HG02852 (cell line): Measurements from ENCODE around the gene FAM13C.

Experiments used
- ATAC-seq: cut with Tn5 transposase; IDR thresholded peaks from one replicate; pipeline ENCODE4 v1.9.1; 2021; ENCODE audit warnings: mild to moderate bottlenecking, moderate library complexity; ENCODE audit not compliant: unreplicated experiment

Gene FAM13C

DNA sequence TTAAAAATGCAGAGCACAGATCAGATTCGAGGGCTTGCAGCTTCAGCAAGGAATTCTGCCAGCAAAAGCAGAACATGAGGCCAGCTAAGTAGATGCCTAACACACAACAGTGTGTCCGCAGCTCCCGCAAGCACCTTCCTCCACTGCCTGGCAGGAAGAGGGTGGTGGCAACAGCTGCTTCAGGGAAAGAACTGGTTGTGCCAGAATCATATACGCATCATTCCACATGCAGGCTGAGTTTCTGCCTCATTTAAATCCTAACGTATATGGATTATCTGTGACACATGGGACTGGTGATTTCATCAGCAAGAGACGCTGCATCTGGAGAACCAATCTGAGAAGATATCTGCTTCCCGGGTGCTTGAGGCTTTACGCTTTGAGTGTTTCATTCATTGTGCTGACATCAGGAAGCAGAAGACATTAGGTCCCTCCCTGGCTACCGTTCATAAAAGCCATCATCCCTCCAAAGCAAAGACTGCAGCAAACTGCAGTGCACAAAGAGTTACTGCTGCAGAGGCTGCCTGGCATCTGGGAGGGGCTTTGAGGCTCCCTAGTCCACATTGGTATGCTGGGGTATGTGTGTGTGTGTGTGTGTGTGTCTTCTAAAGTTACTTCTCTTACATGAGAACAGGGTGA lies 78.8 kb downstream of the FAM13C start:
- no peak for ATAC-seq

GRCh38 chr10:59281861-59282260 lies 80.5 kb downstream of the FAM13C start:
- ATAC-seq: no peak

- ATAC-seq: no peak
Observed at GRCh38 chr10:59279991-59280505, 82.3 kb downstream of the FAM13C start.

DNA sequence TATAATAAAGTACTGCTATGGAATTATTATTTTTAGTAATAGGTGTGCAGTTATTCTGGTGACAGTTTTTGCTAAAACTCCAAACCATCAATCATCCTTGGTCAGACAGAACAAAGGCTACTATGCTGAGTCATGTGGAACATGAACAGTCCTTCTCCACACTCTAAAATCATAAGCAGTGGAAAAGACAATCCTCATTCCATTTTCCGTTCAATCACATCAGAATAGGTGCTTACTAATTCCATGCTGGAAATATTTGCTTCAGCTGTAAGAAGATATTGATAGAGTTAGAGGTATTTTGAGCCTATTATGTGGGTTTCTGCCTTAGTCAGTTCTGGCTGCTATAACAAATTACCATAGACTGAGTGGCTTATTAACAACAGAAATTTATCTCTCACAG lies 82.9 kb downstream of the FAM13C start:
- no peak for ATAC-seq

GRCh38 chr10:59276919-59277318 lies 85.4 kb downstream of the FAM13C start:
- no peak for ATAC-seq

DNA sequence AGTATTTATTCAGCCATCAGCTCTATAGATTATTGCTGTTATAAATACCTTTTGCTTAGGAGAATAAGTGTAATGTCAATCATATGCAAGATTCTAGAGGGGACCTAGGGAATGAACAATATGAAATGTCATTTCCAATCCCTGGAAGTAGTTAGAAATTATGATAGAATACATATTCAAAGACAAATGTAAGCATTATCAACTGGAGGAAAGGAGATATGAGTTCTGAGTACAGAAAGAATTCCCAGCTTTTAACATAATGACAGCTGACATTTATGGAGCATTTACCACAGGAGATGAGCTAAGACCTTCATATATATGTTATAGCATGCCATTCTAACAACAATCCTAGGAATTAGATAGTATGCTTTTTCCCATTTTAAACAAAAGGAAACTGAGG lies 86.2 kb downstream of the FAM13C start:
- ATAC-seq: no peak

GRCh38 chr10:59273445-59273844 lies 88.9 kb downstream of the FAM13C start:
- ATAC-seq: no peak

GRCh38 chr10:59272061-59272460 lies 90.3 kb downstream of the FAM13C start:
- no peak for ATAC-seq

GRCh38 chr10:59271160-59271559 lies 91.2 kb downstream of the FAM13C start:
- no peak for ATAC-seq

GRCh38 chr10:59270492-59270891 lies 91.9 kb downstream of the FAM13C start:
- ATAC-seq: no peak

DNA sequence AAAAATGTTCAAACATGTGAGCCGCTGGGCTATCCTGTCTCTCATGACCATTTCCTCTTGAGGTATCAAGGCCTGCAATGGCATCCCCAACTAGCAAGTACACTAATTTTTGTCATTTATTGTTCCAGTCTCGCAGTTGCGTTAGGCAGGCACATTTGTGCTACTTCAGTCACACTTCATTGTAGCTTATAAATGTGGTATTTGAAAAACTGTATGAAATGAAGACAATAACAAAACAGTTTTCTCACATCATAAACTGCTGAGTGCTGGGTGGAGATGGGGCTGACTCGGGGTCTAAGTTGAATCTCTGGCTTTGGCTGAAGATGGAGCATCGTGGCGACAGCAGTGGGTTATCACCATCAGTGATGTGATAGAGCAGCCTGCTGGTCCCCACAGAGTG lies 92.7 kb downstream of the FAM13C start:
- no peak for ATAC-seq

DNA sequence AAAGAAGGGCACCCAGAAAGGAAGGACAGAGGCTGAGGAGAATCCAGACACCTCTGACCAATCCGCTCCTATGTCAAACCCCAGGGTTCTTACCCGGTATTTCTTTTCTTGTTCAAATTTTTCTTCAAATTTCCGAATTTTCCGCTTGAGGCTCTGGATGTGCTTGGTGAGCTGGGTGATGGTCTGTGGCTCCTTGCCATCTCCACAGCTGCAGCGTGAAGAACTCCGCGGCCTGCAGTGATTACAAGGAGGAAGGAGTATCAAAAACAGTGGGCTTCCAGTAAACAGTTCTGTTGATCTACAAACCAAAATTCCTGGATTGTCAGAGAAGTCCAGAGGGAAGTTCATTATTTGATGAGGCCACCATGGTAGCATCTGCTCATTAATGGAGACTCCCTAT lies 93.9 kb downstream of the FAM13C start:
- ATAC-seq: no peak

- no peak for ATAC-seq
Observed at GRCh38 chr10:59266321-59266720, 96.0 kb downstream of the FAM13C start.

GRCh38 chr10:59265141-59265540 lies 97.2 kb downstream of the FAM13C start:
- ATAC-seq: no peak

DNA sequence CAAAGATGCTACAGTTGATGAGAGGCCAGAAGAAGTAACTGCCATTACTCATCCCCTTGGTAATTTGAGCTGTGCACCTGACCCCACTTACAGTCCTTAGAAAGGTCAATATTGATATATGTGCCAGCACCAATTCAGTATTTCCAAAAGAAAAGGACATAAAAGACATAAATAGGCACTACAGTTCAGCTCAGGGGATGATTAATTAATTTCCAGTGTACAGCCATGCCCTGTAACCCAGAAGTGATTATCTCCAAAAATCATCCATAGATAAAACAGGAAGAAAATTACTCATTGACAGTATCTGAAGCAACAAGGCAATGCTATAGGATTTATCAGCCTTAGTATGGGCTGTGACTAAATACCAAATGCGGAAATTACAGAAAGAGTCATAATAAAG lies 103.5 kb downstream of the FAM13C start:
- no peak for ATAC-seq

- no peak for ATAC-seq
Observed at GRCh38 chr10:59257224-59257623, 105.1 kb downstream of the FAM13C start.

GRCh38 chr10:59255463-59255862 lies 106.9 kb downstream of the FAM13C start:
- ATAC-seq: no peak

DNA sequence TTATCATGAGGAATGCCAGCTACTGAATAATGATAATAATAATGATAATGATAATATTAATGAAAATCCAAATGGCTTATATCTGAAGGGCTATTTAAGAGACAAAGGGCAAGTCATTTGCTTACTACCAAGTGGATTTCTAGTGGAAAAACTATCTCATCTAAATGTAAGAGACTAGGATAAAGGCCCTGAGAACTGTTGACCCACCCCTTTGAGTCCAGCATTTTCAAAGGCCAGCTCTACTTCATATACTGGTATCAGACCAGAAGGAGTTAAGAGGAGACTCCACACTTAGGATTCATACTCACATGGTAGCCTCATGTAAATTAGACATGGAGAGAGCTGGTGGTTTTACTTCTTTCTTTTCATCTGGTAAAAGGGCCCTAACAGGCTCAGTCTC lies 109.9 kb downstream of the FAM13C start:
- no peak for ATAC-seq

DNA sequence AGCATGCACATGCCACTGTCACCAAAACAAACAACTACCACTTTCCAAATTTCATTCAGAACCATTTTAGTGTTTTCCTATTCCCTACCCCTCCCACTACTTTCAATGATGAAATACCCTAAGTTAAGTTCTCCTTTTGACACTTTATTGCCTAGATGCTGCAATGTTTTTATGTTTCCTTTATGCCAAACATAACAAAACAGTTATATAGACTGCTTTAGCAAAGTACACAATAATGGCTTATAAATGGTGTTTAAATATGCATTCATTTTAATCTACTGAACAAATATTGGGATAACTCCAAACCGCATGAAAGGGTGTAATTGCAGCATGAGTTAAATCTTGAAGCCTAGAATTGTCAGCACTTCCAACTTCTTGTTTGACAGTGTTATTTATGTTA lies 116.7 kb downstream of the FAM13C start:
- ATAC-seq: no peak

- no peak for ATAC-seq
Observed at GRCh38 chr10:59244871-59245270, 117.5 kb downstream of the FAM13C start.

GRCh38 chr10:59243611-59244195 lies 118.6 kb downstream of the FAM13C start:
- ATAC-seq: no peak

- ATAC-seq: no peak
Observed at GRCh38 chr10:59242991-59243390, 119.4 kb downstream of the FAM13C start.

GRCh38 chr10:59242057-59242456 lies 120.3 kb downstream of the FAM13C start:
- ATAC-seq: no peak
